Neural progenitor cell (in vitro differentiated cells): ENCODE data around the gene CHST3.

Experiments used
- CTCF ChIP-seq: fragments of 200-600 bp; sonication (generic); IDR thresholded peaks from 2 replicates; pipeline ENCODE4 v1.5.1; 2017; ENCODE audit warnings: antibody characterized with exemption, mild to moderate bottlenecking
- EZH2phosphoT487 ChIP-seq: fragments of 200-600 bp; sonication (generic); IDR thresholded peaks from 2 replicates; pipeline ENCODE4 v1.6.1; 2017; ENCODE audit warnings: antibody characterized with exemption

- TF ChIP-seq CTCF (no peak), EZH2phosphoT487 (no peak)
Observed at GRCh38 chr10:71931295-71931694, 32.9 kb upstream of the CHST3 start.
